Tibial artery (tissue), 4 donors: Measurements from ENCODE around the gene PNLDC1.

ENCODE experiments used
- DNase-seq, 2 donors: peaks; one replicate each; pipeline ENCODE4 v3.0.0-alpha.2; 2019
- H3K27ac ChIP-seq, 2 donors: fragments of 200-600 bp; sonication (generic) in 1 of 2; 1 replicate in 1 of 2; 2 replicates in 1 of 2; pipeline ENCODE4 v1.5.1; 2018 to 2019; ENCODE audit warnings: mild to moderate bottlenecking in 1 of 2
- H3K27me3 ChIP-seq, 2 donors: fragments of 200-600 bp; sonication (generic) in 1 of 2; one replicate each; pipeline versions ENCODE4 v1.5.1 to v1.6.0; 2016 to 2019
- H3K36me3 ChIP-seq, 3 donors: fragments of 200-600 bp; sonication (generic) in 2 of 3; one replicate each; pipeline ENCODE4 v1.5.1; 2016 to 2019; ENCODE audit warnings: mild to moderate bottlenecking in 2 of 3
- H3K4me1 ChIP-seq, 4 donors: fragments of 200-600 bp; sonication (generic) in 2 of 4; 1 replicate in 3 of 4; 2 replicates in 1 of 4; pipeline ENCODE4 v1.5.1; 2016 to 2019
- H3K4me3 ChIP-seq, 2 donors: fragments of 200-600 bp; sonication (generic) in 1 of 2; 1 replicate in 1 of 2; 2 replicates in 1 of 2; pipeline ENCODE4 v1.5.1; 2018 to 2019; ENCODE audit warnings: mild to moderate bottlenecking in 2 of 2
- H3K9me3 ChIP-seq, 3 donors: fragments of 200-600 bp; sonication (generic) in 1 of 3; one replicate each; pipeline ENCODE4 v1.5.1; 2016 to 2019
- CTCF ChIP-seq, 2 experiments: fragments of 200-600 bp in 1 of 2; fragments of 450-650 bp in 1 of 2; IDR thresholded peaks; one replicate each; pipeline ENCODE4 v1.5.1; 2017 to 2019; ENCODE audit warnings: antibody characterized with exemption in 2 of 2, mild to moderate bottlenecking in 1 of 2, moderate library complexity in 1 of 2
- intact Hi-C: fragments of 100-400 bp; cut with DNase I; formaldehyde crosslinking; loops from one replicate; pipeline ENCODE4 v1.15.0; 2023; ENCODE audit warnings: low total_unique reads

The PNLDC1 gene

GRCh38 chr6:159830501-159831372, 30.7 kb downstream of the PNLDC1 start:
- intact Hi-C loops, result loop anchor here (5.0 kb wide), 1 partner anchor 38 kb away; the partner anchor contains the start of gene MRPL18
- H3K27ac ChIP-seq, result no peak overlapping the region
- peak in 1 of 2 donors; percentile 48 for DNase-seq
- H3K27me3 ChIP-seq, result no peaks in the 10 kb centered on the region
- H3K4me1 ChIP-seq, result peaks cover 0 to 38% (median 13%) of the 10 kb centered on the region in 4 donors
- no peaks in the 10 kb centered on the region for H3K9me3 ChIP-seq
- no peak overlapping the region for H3K4me3 ChIP-seq
- TF ChIP-seq CTCF (IDR thresholded peaks at IDR 0.05), result no peak
- no peaks in the 10 kb centered on the region for H3K36me3 ChIP-seq

GRCh38 chr6:159831373-159831679, 31.2 kb downstream of the PNLDC1 start:
- intact Hi-C loops, result loop anchor here (5.0 kb wide), 1 partner anchor 39 kb away; the partner anchor contains the start of gene MRPL18
- TF ChIP-seq CTCF (IDR thresholded peaks at IDR 0.05), result no peak
- peak in 1 of 2 donors; percentile 48 for DNase-seq

GRCh38 chr6:159832946-159833345, 32.9 kb downstream of the PNLDC1 start:
- intact Hi-C loops, result loop anchor here (5.0 kb wide), 1 partner anchor 41 kb away; the partner anchor contains the start of gene MRPL18
- Histone ChIP-seq H3K27me3 (no peaks in the 10 kb centered on the region), H3K36me3 (no peaks in the 10 kb centered on the region), H3K9me3 (no peaks in the 10 kb centered on the region), H3K4me1 (peaks cover 0 to 53% (median 18%) of the 10 kb centered on the region in 4 donors), H3K4me3 (no peak overlapping the region), H3K27ac (no peak overlapping the region)
- DNase-seq, result peak in 1 of 2 donors; percentile 3
- TF ChIP-seq CTCF (IDR thresholded peaks at IDR 0.05), result no peak

More at GRCh38 chr6:159831373-159831679, 31.2 kb downstream of the PNLDC1 start:
- no peak overlapping the region for H3K4me3 ChIP-seq
- no peak overlapping the region for H3K27ac ChIP-seq
- H3K36me3 ChIP-seq, result no peaks in the 10 kb centered on the region
- H3K9me3 ChIP-seq, result no peaks in the 10 kb centered on the region
- no peaks in the 10 kb centered on the region for H3K27me3 ChIP-seq
- peaks cover 0 to 44% (median 15%) of the 10 kb centered on the region in 4 donors for H3K4me1 ChIP-seq

GRCh38 chr6:159833556-159833955, 33.5 kb downstream of the PNLDC1 start:
- Histone ChIP-seq H3K27me3 (no peaks in the 10 kb centered on the region), H3K36me3 (no peaks in the 10 kb centered on the region), H3K4me1 (peaks cover 0 to 53% (median 18%) of the 10 kb centered on the region in 4 donors), H3K4me3 (no peak overlapping the region), H3K27ac (peak overlapping the region; percentile 5 to 12), H3K9me3 (no peaks in the 10 kb centered on the region)
- intact Hi-C loops, result loop anchor here (5.0 kb wide), 1 partner anchor 41 kb away; the partner anchor contains the start of gene MRPL18
- peak in 1 of 2 donors; percentile 10 for DNase-seq
- TF ChIP-seq CTCF (IDR thresholded peaks at IDR 0.05), result peak; percentile 17 to 33

- DNase-seq, result peak in 1 of 2 donors; percentile 64
- no peak for TF ChIP-seq CTCF (IDR thresholded peaks at IDR 0.05)
- H3K36me3 ChIP-seq, result no peaks in the 10 kb centered on the region
- no peaks in the 10 kb centered on the region for H3K9me3 ChIP-seq
- no peaks in the 10 kb centered on the region for H3K27me3 ChIP-seq
- no peak overlapping the region for H3K4me3 ChIP-seq
- H3K4me1 ChIP-seq, result peaks cover 0 to 53% (median 18%) of the 10 kb centered on the region in 4 donors
- intact Hi-C loops, result loop anchor here (5.0 kb wide), 1 partner anchor 42 kb away; the partner anchor contains the start of gene MRPL18
- H3K27ac ChIP-seq, result peak overlapping the region in 1 of 2 donors; percentile 12
Observed at GRCh38 chr6:159833997-159834603, 34.0 kb downstream of the PNLDC1 start.
